ENCODE results near the gene TGFBR1.

Gene TGFBR1

DNA sequence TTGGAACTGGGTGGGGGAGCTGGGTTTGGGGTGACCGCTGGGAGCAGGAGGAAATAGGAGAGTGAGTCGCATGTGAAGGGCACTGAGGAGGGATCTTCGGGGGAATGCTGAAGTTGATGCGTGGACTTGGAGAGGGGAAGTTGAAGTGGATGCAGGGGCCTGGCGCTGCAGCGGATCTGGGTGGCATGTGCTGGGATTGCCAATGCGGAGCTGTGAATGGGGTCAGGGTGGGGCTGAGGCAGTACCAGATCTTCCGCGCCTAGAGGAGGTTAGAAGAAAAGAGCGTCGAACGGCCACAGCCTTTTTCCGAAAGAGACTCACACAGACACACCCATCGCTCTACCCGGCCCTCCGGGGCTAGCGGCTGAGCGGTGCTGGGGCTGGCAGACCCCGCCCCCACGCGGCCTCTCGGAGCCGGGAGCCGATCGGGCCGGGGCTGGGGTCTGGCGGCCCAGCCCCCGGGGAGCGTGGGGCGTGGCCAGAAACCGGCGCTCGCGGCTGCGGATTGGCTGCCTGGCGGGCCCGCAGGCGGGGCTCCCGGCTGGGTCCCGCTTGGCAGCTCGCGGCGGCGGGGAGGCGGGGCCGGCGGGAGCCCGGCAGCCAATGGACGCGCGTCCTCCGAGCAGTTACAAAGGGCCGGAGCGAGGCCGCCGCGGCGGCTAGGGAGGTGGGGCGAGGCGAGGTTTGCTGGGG lies at the start of gene TGFBR1:
TSS of gene TGFBR1 (plus strand) at position 655 of the 693 bp plus-strand sequence. CDS start 93 bp downstream, outside the sequence.
- peak; percentile 45 for DNase-seq

- DNase-seq, result no peak
Observed at GRCh38 chr9:99055384-99055783, 49.5 kb upstream of the TGFBR1 start.

DNA sequence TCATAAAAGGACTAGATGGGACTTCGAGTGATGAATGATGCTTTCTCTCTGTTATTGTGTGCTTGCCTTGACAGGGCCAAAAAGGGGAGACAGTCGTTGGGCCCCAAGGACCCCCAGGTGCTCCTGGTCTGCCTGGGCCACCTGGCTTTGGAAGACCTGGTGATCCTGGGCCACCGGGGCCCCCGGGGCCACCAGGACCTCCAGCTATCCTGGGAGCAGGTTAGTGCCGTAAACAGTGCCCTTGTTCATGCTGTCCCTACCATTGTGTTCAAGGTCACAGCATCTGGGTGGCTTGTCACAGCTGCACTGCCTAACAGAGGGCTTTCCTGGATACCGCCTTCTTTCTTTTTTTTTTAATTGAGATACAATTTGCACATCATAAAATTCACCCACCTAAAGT lies 48.7 kb upstream of the TGFBR1 start:
- DNase-seq, result no peak

GRCh38 chr9:99056886-99057664 lies 47.8 kb upstream of the TGFBR1 start:
- no peak for DNase-seq

GRCh38 chr9:99057665-99058625 lies 47.0 kb upstream of the TGFBR1 start:
- DNase-seq, result no peak

GRCh38 chr9:99058964-99059921 lies 45.7 kb upstream of the TGFBR1 start:
- DNase-seq, result no peak

GRCh38 chr9:99060621-99061020 lies 44.3 kb upstream of the TGFBR1 start:
- no peak for DNase-seq

GRCh38 chr9:99062549-99062948 lies 42.4 kb upstream of the TGFBR1 start:
- DNase-seq, result no peak

DNA sequence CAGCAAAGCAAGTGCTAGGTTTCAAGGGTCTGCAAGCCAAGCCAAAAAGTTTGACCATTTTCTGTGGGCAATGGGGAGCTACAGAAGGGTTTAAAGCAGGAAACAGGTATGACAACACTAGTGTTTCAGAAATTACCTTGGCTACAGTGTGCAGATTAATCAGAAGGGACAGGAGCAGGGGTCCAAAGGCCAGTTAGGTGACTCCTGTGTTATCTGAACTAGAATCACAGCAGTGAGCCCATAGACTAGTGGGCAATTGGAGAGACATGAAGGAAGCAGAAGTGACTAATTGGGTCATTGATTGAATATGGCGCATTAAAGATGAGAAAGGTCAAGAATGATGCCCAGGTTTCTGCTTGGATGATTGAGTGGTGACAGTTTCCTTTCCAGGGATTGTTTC lies 41.4 kb upstream of the TGFBR1 start:
- DNase-seq, result no peak

- no peak for DNase-seq
Observed at GRCh38 chr9:99066571-99066970, 38.3 kb upstream of the TGFBR1 start.

GRCh38 chr9:99069075-99069474 lies 35.8 kb upstream of the TGFBR1 start:
- no peak for DNase-seq

- no peak for DNase-seq
Observed at GRCh38 chr9:99069546-99069945, 35.4 kb upstream of the TGFBR1 start.

- DNase-seq, result no peak
Observed at GRCh38 chr9:99070681-99071080, 34.2 kb upstream of the TGFBR1 start.

DNA sequence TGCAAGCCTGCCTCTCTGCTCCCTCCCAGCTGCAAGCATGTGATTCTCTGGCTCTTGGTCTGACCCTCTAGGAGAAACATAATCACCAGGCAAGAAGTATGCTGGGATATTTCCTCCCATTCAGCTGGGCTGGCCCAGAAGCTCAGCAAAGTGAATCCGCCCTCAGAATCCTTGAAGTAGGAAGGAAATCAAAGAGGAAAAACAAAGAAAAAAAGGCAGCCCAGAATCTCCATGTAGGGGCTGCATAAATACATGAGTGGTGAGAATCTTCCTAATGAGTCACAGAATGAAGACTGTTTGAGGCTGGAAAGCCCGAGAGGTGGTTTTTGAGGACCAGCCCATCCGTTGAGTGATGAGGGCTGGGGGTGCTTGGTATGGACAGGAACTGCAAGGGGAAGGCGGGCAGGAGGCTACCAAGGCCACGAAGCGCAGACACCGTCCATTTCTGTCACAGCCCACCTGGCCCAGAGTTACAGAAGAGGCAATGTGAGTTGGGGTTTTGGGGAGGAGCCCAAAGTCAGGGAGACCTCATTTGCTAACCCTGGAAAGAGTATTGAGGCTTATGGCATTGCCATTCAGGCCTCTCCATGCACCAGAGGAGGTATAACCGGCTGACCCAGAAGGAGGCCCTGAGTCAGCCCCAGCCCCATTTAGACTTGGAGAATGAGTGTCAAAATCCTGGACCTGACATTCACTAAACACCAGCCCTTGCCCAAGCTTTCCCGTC lies 33.4 kb upstream of the TGFBR1 start:
- no peak for DNase-seq

DNA sequence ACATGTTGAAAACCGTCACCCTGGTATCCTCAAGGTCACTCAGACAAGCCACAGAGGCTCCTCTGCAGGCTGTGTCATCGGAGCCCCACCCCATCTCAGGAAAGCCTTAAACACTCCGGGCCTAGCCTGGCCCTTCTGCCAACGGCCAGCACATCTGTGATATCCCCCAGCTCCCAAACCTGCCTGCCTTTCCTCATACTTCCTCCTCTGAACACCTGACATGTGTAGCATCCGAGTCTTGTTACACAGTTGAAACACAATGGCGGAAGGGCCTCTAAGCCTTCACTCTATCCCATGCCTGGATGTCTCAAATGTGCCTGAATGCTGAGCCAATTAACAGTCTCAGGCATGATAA lies 32.9 kb upstream of the TGFBR1 start:
- no peak for DNase-seq

- no peak for DNase-seq
Observed at GRCh38 chr9:99073347-99073746, 31.6 kb upstream of the TGFBR1 start.

- no peak for DNase-seq
Observed at GRCh38 chr9:99073985-99074901, 30.7 kb upstream of the TGFBR1 start.

GRCh38 chr9:99074902-99075245 lies 30.0 kb upstream of the TGFBR1 start:
- no peak for DNase-seq

DNA sequence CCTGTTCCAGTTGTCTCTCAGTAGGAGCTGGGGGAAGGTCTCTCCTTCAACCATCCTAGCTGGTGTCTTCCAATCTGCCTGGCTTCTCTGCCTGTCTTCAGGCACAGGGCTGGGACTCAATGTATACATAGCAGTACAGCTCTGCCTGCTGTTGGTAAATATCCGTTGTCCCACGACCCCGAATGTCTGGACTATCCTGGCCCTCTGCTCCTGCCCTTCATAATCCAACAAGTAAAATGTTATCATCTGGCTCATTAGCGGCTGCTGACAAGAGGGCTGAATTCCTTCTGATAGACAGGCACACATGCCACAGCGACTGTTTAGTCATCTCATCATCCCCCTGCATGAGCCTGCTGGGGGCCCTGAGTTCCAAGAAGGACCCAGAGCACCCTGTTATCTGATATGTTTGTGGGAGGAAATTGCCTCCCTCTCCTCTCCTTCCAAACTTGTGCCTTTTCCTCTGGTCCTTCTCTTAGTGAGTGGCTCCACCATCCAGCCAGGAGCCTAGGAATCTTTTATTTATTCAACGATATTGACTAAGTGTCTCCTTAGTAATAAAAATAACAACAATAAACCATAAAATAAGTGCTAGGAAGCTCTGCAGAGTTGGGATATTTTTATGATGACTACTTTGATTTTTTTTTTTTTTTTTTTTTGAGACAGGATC lies 29.5 kb upstream of the TGFBR1 start:
- DNase-seq, result no peak

- DNase-seq, result no peak
Observed at GRCh38 chr9:99076030-99076429, 28.9 kb upstream of the TGFBR1 start.

Measured in GOT3 (cell line).